HG02970 (cell line): Measurements from ENCODE around the gene ADH7.
"Not testable (repeated sequence)": the region's sequence is repeated elsewhere in the genome, so short reads cannot be mapped to it uniquely, and the experiment has no call there.

Experiments
- ATAC-seq: cut with Tn5 transposase; IDR thresholded peaks from one replicate; pipeline ENCODE4 v1.9.1; 2021; ENCODE audit warnings: mild to moderate bottlenecking, moderate library complexity, moderate number of reproducible peaks; ENCODE audit not compliant: unreplicated experiment, low FRiP score

Gene ADH7

DNA sequence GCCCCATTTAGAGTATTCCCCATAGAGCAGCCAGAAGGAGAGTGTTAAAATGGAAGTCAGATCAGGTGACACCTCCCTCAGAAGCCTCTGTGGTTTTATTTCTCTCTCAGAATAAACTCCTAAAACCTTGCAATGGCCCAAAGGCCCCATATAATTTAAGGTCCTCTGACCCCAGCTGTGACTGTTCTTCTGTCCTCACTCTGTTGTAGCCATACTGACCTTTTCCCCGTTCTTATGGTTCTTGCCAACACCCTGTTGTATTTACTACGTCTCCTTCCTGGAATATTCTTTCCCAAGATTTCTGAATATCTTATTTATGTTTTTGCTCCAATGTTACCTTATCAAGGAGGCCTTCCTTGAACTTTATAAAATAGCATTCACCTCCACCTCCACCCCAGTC, 18.0 kb downstream of the ADH7 start:
- ATAC-seq = no peak

DNA sequence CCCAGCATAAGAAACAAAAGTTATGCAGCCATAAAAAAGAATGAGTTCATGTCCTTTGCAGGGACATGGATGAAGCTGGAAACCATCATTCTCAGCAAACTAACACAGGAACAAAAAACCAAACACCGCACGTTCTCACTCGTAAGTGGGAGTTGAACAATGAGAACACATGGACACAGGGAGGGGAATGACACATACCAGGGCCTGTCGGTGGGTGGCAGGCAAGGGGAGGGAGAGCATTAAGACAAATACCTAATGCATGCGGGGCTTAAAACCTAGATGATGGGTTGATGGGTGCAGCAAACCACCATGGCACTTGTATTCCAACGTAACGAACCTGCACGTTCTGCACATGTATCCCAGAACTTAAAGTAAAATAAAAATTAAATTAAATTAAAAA, 19.4 kb downstream of the ADH7 start:
- not testable (repeated sequence) for ATAC-seq

DNA sequence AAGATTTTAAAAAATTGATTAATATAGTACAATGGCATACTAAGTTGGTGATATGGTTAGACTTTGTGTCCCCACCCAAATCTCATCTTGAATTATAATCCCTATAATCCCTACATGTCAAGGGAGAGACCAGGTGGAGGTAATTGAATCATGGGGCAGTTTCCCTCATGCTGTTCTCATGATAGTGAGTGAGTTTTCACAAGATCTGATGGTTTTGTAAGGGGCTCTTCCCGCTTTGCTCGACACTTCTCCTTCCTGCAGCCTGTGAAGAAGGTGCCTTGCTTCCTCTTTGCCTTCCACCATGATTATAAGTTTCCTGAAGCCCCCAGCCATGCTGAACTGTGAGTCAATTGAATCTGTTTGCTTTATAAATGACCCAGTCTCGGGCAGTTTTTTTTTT, 20.2 kb downstream of the ADH7 start:
- ATAC-seq = not testable (repeated sequence)

DNA sequence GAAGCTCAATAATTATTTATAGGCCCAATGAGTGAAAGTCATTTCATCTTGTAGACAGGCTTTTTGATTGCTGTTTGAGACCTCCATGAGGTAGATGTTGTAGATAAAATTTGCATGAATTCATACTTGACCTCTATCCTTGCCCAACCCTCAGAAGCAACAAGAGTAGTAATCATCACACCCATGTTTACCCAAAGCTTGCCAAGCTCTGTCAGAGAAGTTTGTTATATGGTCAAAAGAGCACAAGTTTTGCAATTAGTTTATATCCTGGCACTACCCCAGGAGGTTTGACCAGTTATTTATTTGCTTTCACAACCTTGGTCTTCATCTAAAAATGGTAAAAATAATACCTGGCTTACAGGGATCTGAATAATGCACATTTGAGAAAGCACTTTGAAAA, 20.7 kb downstream of the ADH7 start:
- no peak for ATAC-seq

DNA sequence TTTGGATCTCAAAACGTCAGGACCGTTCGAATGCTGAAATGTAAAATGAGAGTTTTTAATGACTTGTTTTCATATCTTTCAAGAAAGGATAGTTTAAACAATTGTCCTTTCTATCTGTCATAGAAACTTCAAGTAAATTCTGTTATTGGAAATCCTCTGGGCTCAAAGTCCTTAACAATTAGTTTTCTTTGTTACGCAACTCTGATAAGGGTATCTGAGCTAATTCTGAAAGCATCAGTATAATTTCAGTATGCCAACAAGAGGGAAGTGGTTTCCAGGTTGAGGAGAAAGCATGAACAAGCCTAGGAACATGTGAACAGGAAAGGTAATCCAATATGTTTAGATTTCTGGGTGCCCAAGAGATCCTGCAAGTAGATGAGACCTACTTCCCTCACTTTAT, 22.0 kb downstream of the ADH7 start:
- no peak for ATAC-seq

DNA sequence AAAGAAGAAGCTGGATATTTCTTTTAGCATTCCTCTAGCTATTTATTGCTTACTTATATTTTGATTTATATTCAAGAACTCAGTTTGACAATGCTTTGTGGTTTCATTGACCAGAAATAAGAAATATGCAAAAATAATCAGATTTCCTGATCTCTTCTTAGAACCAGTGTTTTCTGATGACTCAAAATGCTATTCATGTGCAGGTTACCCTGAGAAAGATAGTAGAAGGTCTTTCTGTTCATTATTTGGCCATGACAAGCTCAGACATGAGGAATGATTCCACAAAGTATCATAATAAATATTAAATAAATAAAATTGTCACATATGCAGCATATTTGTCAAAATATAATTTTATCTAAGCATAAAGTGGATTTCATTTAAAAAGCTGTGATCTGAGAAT, 24.1 kb downstream of the ADH7 start:
- no peak for ATAC-seq

DNA sequence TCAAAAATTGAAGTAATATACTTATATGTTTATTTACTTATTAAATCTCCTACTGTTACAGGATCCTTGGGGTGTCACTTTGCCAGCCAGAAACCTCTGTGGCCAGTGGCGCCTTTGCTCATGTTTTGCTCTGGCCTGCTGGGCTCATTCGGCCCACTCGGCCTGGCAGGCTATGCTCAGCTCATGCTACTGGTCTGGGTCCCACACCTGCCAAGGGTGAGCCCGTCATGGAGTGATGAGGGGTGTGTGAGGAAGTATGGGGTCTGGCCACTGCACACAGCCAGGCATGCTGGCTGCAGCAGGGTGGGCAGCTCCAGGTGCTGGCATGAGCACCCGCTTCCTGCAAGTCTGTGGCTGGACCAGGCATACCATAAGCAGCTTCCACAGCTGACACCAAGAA, 25.1 kb downstream of the ADH7 start:
- no peak for ATAC-seq

DNA sequence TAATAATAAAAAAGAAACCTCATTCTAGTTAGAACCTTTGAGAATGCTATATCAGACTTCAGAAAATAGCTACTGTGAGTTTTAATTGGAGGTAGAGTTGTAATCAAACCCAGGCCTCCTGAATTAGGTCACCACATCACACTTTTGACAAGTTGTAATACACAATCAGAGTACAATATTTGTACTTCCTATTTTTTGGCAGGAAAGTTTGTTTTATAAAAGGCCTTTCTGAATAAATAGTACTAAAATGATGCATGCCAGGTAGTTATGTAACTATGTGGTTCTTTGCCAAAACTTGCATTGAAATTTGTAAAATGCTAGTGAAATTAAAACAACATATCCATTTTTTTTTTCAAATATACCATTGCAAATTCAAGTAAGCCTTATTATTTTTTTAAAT, 26.8 kb downstream of the ADH7 start:
- ATAC-seq = no peak

DNA sequence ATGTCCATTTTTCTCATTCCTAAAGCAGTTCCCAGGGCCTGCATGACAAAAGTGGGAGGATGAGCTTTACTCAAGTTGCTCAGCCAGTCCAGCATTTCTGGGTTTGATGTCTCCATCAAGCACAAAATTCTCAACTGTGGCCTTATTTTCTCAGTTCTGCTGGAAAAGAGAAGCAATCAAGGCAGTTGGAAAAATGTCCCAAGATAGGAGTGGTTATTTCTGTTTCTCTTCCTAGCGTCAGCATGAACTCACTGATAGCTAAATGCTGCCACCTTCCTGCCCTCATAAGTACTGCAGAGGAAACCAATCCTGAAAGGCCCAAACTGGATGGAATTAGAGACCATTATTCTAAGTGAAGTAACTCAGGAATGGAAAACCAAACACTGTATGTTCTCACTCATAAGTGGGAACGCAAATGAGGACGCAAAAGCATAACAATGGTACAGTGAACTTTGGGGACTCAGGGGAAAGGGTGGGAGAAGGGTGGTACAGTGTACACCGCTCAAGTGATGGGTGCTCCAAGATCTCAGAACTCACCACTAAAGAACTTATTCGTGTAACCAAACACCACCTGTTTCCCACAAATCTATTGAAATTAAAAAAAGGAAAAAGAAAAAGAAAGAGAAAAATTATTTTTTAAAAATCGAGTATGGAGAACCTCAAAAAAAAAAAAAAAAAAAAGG, 29.6 kb downstream of the ADH7 start:
- ATAC-seq = no peak

DNA sequence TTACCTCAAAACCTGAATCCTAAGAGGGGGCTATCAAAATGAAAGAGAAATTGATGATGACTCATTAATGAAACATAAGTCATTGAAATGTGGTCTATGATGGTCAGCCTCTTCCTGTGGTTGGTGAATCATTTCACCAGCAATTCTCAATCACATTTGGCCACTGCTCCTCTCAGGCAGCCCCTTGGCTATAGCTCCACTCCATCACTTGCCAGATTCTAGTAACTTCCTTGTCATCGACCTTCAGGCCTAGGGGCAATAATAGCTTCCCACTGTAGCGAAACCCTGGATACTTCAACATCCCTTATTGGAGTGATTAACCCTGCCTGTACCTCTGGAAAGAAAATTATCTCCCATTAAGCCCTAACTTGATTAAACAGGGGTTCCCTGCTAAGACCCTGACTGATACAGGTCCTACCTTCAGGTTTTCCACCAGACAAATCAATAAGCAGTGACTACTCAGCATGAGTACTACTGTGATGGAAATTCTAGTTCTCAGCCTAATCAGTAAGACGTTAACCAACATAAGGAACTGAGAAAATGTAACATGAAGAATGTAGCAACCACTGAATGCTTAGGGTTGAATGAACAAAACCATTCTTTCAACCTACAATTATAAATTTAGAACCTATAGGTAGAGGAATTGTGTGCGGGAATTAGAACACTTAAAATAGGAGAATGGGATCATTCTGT, 30.4 kb downstream of the ADH7 start:
- ATAC-seq = peak; percentile 89

DNA sequence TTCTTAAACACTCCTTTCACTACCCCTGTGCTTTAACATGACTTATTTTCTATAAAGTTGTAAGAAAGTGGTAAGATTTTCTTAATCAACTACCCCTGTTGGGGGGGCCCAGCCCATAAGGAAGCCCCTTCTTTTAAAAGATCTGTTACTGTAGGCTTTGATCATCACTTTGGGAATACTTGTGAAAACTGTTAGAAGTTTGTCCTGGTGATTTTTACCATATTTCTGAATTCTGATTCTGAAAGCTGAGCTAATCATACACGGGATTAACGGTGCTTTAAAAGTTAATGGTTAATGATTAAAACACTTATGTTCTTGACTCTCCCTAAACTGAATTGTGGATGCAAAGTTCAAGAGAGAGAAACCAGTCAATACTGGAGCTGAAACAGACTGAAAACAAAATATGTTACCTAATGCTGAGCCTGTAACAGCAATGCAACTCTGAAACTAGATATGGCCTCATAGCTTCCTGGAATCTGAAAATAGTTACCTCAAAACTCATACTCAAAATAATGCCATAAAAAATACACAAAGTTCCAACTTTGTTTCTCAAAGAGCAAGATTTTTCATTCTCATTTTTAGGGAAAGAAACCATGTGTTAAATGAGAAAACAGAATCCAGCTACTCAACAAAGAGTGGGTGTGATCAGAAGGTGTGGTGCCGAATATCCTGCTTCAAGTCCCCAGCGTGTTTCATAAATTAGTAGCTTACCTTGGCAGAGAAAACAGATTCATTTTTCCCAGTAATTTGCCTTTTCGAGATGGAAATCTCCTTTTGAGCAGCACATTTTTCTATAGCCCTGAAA, 31.6 kb downstream of the ADH7 start:
- peak; percentile 80 for ATAC-seq

DNA sequence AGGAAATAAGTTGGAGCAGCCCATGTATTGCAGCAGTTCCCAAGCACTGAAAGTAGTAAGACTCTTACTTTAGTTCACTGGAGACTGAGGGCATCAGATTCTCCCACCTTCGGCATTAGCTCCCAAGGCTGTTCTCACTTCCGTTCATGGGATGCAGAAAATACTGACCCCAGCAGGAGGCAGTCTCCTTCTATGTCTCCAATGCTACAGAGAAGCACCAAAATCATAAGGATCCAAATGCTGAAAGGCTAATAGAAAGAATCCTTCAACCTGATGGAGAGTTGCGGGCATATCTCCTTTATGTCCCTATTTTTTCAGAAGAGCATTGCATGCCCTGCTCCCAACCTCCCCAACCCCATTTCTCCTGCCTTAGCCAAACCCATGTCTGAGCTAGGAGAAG, 32.4 kb downstream of the ADH7 start:
- ATAC-seq = no peak

DNA sequence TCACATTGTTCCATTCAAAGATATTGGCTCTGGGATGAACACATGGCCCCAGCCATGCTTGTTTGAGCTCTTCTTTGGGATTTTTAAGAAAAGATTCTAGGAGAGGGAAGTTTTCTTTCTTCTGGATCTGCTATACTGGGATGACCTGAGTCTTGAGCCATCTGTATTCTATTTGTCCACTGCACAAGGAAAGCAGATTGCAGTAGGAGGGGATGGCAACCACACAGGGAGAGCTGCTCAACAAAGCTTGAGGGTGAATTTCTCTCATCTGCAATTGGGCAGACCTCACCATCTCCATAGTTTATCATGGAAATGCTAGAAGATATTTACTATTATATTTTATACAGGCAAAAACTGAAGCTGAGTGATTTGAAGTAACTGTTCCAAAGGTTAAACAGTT, 34.3 kb downstream of the ADH7 start:
- no peak for ATAC-seq

DNA sequence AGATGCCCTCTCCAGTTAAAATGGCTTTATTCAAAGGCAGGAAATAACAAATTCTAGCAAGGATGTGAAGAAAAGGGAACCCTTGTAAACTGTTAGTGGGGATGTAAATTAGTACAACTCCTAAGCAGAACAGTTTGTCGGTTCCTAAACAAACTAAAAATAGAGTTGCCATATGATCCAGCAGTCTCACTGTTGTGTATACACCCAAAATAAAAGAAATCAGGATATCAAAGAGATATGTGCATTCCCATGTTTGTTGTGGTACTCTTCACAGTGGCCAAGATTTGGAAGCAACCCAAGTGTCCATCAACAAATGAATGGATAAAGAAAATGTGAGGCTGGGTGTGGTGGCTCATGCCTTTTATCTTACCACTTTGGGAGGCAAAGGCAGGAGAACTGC, 36.1 kb downstream of the ADH7 start:
- no peak for ATAC-seq

DNA sequence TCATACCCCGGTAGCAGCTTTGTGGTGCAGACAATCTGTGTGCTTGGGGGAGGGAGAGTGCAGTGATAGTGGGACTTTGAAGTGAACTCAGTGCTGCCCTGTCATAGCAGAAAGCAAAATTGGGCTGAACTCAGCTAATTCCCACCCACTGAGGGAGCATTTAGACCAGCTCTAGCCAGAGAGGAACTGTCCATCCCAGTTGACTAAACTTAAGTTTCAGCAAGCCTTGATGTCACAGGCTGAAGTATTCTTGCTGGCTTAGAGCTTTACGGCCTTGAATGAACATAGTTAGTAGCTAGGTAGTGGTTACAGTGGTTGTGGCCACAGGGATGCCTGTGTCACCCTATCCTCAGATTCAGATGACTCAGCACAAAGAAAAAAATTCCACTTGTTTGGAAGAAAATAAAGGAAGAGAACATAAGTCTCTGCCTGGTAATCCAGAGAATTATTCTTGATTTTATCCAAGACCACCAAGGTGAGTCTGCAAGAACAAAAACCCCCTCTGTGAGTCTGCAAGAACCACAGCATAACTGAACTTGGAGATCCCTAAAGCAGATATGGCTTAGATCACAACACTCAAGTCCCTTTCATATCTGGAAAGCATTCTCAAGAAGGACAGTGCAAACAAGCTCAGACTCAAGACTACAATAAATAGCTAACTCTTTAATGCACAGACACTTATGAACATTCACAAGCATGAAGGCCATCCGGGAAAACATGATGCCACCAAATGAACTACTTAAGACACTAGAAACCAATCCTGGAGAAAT, 39.4 kb downstream of the ADH7 start:
- no peak for ATAC-seq

DNA sequence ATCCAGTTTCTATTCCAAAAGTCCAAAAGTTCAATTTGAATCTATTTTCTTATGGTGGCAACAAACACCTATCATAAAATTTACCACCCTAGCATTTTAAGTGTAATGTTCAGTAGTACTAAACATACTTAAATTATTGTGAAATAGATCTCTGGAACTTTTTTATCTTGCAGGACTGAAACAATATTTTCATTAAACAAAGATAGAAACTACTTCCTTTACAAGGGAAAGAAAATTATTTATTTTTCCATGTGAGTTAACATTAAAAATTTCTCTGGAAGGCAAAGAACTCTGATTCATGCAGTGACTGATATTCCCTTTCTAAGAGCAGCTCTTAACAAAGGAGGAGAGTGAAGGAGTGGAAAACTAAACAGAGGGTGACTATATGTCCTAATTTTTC, 40.2 kb downstream of the ADH7 start:
- ATAC-seq = no peak

DNA sequence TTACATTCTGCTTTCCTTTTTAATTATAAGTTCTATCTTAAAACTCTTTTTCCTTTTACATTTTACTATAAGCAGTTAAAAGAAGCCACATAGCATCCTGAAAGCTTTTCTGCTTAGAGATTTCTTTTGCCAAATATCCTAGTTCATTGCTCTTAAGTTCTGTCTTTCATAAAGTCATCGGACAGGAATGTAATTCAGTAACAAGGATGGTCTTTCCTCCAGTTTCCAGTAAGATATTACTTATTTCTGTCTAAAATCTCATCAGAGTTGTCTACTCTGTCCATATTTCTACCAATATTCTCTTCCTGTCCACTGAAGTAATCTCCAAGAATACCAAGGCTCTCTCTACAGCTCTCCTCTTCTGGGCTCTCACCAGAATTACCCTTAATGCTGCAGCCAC, 45.1 kb downstream of the ADH7 start:
- ATAC-seq = no peak

DNA sequence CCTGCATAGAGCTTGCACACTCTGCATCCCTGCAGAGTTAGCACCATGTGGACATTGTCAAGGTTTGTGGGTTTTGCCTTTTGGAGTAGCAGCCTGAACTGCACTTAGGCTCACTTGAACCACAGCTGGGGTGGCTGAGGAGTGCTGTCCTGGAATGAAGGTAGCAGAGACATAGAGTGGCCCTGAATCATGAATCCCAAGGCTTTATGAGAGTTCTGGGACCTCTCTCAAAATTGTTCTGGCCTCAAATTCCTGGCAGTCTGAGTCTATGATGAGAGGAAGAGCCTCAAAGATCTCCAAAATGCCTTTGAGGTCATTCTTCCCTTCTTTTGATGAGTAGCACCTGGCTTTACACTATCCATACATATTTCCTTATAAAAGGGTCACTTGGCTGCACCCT, 45.5 kb downstream of the ADH7 start:
- no peak for ATAC-seq

DNA sequence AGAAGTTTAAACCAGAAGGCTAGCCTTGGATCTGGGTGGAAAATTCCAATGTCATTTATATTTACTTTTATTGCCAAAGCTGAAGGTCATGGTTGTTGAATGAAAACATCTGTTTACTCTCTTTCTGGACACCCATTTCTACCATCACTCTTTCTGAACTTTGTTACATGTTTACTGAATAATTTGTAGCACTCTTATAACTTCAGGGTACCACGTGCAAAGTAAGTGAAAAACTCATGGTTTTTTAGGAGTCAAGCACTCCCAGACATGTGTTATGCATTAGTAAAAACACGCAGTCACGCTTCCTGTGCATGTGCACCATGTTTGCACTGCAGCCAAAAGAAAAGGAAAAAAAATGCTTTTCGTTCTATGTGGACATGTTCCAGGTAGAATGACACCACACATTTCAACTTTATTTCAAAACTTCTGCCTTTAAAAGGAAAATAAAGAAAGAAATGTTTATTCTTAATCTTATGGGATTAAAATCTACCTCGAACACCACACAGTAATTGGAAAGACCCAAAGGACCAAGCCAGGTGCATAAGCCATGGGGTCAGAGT, 51.2 kb downstream of the ADH7 start:
- no peak for ATAC-seq

DNA sequence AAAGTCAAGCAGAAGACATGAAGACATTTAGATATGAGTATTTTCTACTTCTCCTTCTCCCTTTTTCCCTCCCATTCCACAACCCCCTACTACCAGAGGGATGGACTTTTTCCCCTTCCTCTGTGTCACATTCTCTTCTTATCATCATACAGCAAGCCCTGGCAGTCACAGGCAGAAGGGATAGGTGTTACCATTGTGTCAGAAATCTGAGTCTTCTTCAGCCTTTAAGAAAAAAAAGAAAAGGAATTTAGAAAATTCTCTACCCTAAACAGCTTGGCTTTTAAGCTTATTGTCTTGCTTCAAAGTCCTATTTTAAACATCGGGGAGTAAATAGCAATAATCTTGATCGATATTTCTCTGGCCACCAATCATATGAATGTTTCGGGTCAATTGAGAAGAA, 51.7 kb downstream of the ADH7 start:
- ATAC-seq = no peak
